WTC11 (cell line): ENCODE measurements around the gene LRRFIP1. TPM values are rescaled to one million over a fixed set of nuclear protein-coding genes. Genes with fewer than 3 reads are reported as not detected.
A peak's percentile ranks its signal among the peaks of the same experiment; 100 is the strongest.

Experiments
- ATAC-seq: fragments of 200-7000 bp; cut with Tn5 transposase; 2 replicates; pipeline ENCODE4 v1.10.0; 2021; ENCODE audit warnings: mild to moderate bottlenecking, moderate library complexity
- CTCF ChIA-PET: fragments of 300-600 bp; sonication (Branson Sonifier 250); formaldehyde crosslinking; loops from one replicate; lab custom pipeline; 2021; ENCODE audit warnings: antibody characterized with exemption; lab: Charles Lee
- POLR2A ChIA-PET: fragments of 350-600 bp; sonication (Branson Sonifier 250); formaldehyde crosslinking; loops from one replicate; lab custom pipeline; 2021; ENCODE audit warnings: antibody characterized with exemption; lab: Charles Lee
- DNase-seq: peaks from one replicate; pipeline ENCODE4 v3.0.0; 2021; ENCODE audit warnings: low spot score
- H3K27ac Mint-ChIP-seq: 2 replicates; pipeline ENCODE4 v1.8.0; 2021; ENCODE audit warnings: mixed read lengths
- H3K27me3 Mint-ChIP-seq: 2 replicates; pipeline ENCODE4 v1.8.0; 2021; ENCODE audit warnings: low read depth, mild to moderate bottlenecking, moderate library complexity, mixed read lengths
- H3K36me3 Mint-ChIP-seq: 2 replicates; pipeline ENCODE4 v1.8.0; 2021; ENCODE audit warnings: mixed read lengths
- H3K4me1 Mint-ChIP-seq: 2 replicates; pipeline ENCODE4 v1.8.0; 2022; ENCODE audit warnings: mixed read lengths
- H3K4me3 Mint-ChIP-seq: 2 replicates; pipeline ENCODE4 v1.8.0; 2021; ENCODE audit warnings: mild to moderate bottlenecking, moderate library complexity, mixed read lengths
- H3K9me3 Mint-ChIP-seq: 2 replicates; pipeline ENCODE4 v1.8.0; 2021; ENCODE audit warnings: mixed read lengths
- AR ChIP-seq: fragments of 250-450 bp; sonication (Bioruptor Pico); IDR thresholded peaks from 2 replicates; pipeline ENCODE4 v1.9.0; 2021; ENCODE audit warnings: mild to moderate bottlenecking
- ATF3 ChIP-seq: sonication (generic); formaldehyde crosslinking; conservative IDR thresholded peaks from 2 replicates; pipeline ENCODE4 v1.8.1; 2022; ENCODE audit warnings: mild to moderate bottlenecking, missing genetic modification reagents
- CREM ChIP-seq: sonication (generic); formaldehyde crosslinking; IDR thresholded peaks from 2 replicates; pipeline ENCODE4 v1.8.1; 2022; ENCODE audit warnings: mild to moderate bottlenecking, missing genetic modification reagents, moderate library complexity
- ELF4 ChIP-seq: sonication (generic); formaldehyde crosslinking; IDR thresholded peaks from 2 replicates; pipeline ENCODE4 v1.8.1; 2022; ENCODE audit warnings: low read depth, mild to moderate bottlenecking, moderate library complexity, missing genetic modification reagents
- ETV6 ChIP-seq: sonication (generic); formaldehyde crosslinking; IDR thresholded peaks from 2 replicates; pipeline ENCODE4 v1.8.1; 2022; ENCODE audit warnings: mild to moderate bottlenecking, missing genetic modification reagents
- FOXP4 ChIP-seq: sonication (generic); formaldehyde crosslinking; IDR thresholded peaks from 2 replicates; pipeline ENCODE4 v1.8.0; 2022; ENCODE audit warnings: mild to moderate bottlenecking, missing genetic modification reagents
- GABPB1 ChIP-seq: sonication (generic); formaldehyde crosslinking; IDR thresholded peaks from 2 replicates; pipeline ENCODE4 v1.8.1; 2023; ENCODE audit warnings: mild to moderate bottlenecking, missing genetic modification reagents
- HMGA2 ChIP-seq: fragments of 250-450 bp; sonication (Bioruptor Pico); IDR thresholded peaks from 2 replicates; pipeline ENCODE4 v1.4.0; 2021; ENCODE audit warnings: mild to moderate bottlenecking, moderate library complexity
- IRF1 ChIP-seq: sonication (generic); formaldehyde crosslinking; IDR thresholded peaks from 2 replicates; pipeline ENCODE4 v1.8.0; 2023; ENCODE audit warnings: missing genetic modification reagents
- MXD4 ChIP-seq: fragments of 250-450 bp; sonication (Bioruptor Pico); IDR thresholded peaks from 2 replicates; pipeline ENCODE4 v1.8.0; 2021; ENCODE audit warnings: mild to moderate bottlenecking, moderate library complexity, borderline replicate concordance
- NFATC4 ChIP-seq: fragments of 250-450 bp; sonication (Bioruptor Pico); IDR thresholded peaks from 2 replicates; pipeline ENCODE4 v1.9.0; 2021; ENCODE audit warnings: mild to moderate bottlenecking
- NFYB ChIP-seq: sonication (generic); formaldehyde crosslinking; conservative IDR thresholded peaks from 2 replicates; pipeline ENCODE4 v1.8.0; 2022; ENCODE audit warnings: low read depth, missing genetic modification reagents
- NR3C1 ChIP-seq: sonication (generic); formaldehyde crosslinking; conservative IDR thresholded peaks from 2 replicates; pipeline ENCODE4 v1.8.1; 2023; ENCODE audit warnings: low read depth, mild to moderate bottlenecking, missing genetic modification reagents
- PRDM15 ChIP-seq: sonication (generic); formaldehyde crosslinking; IDR thresholded peaks from 2 replicates; pipeline ENCODE4 v1.8.0; 2022; ENCODE audit warnings: missing genetic modification reagents
- SMAD4 ChIP-seq: sonication (generic); formaldehyde crosslinking; IDR thresholded peaks from 2 replicates; pipeline ENCODE4 v1.8.0; 2022; ENCODE audit warnings: mild to moderate bottlenecking, missing genetic modification reagents
- ZBTB21 ChIP-seq: sonication (generic); formaldehyde crosslinking; IDR thresholded peaks from 2 replicates; pipeline ENCODE4 v1.8.1; 2023; ENCODE audit warnings: mild to moderate bottlenecking, missing genetic modification reagents, borderline replicate concordance
- ZNF219 ChIP-seq: sonication (generic); formaldehyde crosslinking; IDR thresholded peaks from 2 replicates; pipeline ENCODE4 v1.8.0; 2023; ENCODE audit warnings: missing genetic modification reagents, mild to moderate bottlenecking, borderline replicate concordance
- ZNF317 ChIP-seq: sonication (generic); formaldehyde crosslinking; IDR thresholded peaks from 2 replicates; pipeline ENCODE4 v1.8.1; 2023; ENCODE audit warnings: low read depth, mild to moderate bottlenecking, moderate library complexity, missing genetic modification reagents, borderline replicate concordance
- ZNF396 ChIP-seq: fragments of 250-450 bp; sonication (Bioruptor Pico); IDR thresholded peaks from 2 replicates; pipeline ENCODE4 v1.8.0; 2021; ENCODE audit warnings: mild to moderate bottlenecking, moderate library complexity, borderline replicate concordance
- ZNF671 ChIP-seq: fragments of 250-450 bp; sonication (Bioruptor Pico); IDR thresholded peaks from 2 replicates; pipeline ENCODE4 v1.8.0; 2021; ENCODE audit warnings: mild to moderate bottlenecking
- total RNA-seq: library from RNA; stranded (reverse); gene quantifications from 3 replicates; pipeline ENCODE4 v1.2.3, GENCODE V29; 2021
- TF ChIP-seq, protein P1 (sequence below): sonication (generic); formaldehyde crosslinking; IDR thresholded peaks from 2 replicates; pipeline ENCODE4 v1.8.0; 2022; ENCODE audit warnings: mild to moderate bottlenecking, missing genetic modification reagents
- TF ChIP-seq, protein P2 (sequence below): sonication (generic); formaldehyde crosslinking; IDR thresholded peaks from 2 replicates; pipeline ENCODE4 v1.8.0; 2022; ENCODE audit warnings: mild to moderate bottlenecking, missing genetic modification reagents

LRRFIP1 gene
- total RNA-seq, 1 experiment from 2014 or later: 88.4 TPM

- no peak overlapping the region for H3K27ac Mint-ChIP-seq
- H3K27me3 Mint-ChIP-seq: peaks cover 35% of the 10 kb centered on the region
- peaks cover 42% of the 10 kb centered on the region for H3K4me1 Mint-ChIP-seq
- peaks cover 22% of the 10 kb centered on the region for H3K36me3 Mint-ChIP-seq
- peak overlapping the region; percentile 83 for H3K4me3 Mint-ChIP-seq
- DNase-seq (no peak), ATAC-seq (no peak)
- POLR2A ChIA-PET: no interaction called here
- TF ChIP-seq HMGA2 (no peak), NR3C1 (CRISPR knock-in tag) (no peak), FOXP4 (CRISPR knock-in tag) (no peak), CREM (CRISPR knock-in tag) (no peak), GABPB1 (CRISPR knock-in tag) (no peak), ZNF317 (CRISPR knock-in tag) (no peak), ZBTB21 (CRISPR knock-in tag) (no peak), ETV6 (CRISPR knock-in tag) (no peak), ZNF671 (CRISPR knock-in tag) (no peak)
- TF ChIP-seq, protein P1, sequence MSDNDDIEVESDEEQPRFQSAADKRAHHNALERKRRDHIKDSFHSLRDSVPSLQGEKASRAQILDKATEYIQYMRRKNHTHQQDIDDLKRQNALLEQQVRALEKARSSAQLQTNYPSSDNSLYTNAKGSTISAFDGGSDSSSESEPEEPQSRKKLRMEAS (CRISPR knock-in tag): no peak
- TF ChIP-seq, all 79 proteins: peak for 0
- peaks cover 5% of the 10 kb centered on the region for H3K9me3 Mint-ChIP-seq
- CTCF ChIA-PET: interaction anchor here (1.1 to 2.5 kb wide), 2 partner anchors 15 to 116 kb away, joined by 4 to 6 read pairs; no protein-coding TSS in a partner anchor
Measured at GRCh38 chr2:237629188-237629534, 1.8 kb downstream of the LRRFIP1 start.

DNA sequence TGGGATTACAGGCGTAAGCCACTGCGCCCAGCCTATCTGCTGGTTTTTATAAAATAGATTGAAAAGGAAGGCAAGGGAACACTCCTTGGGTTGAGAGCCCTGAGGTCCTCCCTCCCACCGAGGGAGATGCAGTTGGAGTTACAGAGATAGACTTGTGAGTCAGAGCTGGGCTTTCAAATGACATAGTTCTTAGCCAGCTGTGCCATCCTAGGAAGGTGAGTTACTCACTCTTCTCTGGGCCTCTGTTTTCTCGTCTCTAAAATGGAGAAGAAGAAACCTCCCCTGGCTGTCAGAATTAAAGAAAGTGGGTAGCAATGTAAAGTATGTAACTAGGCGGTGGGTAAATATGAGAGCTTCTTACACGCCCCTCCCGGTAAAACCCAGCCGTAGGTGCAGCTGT is 2.4 kb downstream of the LRRFIP1 start:
- H3K4me3 Mint-ChIP-seq: no peak overlapping the region
- peaks cover 28% of the 10 kb centered on the region for H3K36me3 Mint-ChIP-seq
- H3K9me3 Mint-ChIP-seq: peaks cover 11% of the 10 kb centered on the region
- POLR2A ChIA-PET: no interaction called here
- DNase-seq (no peak), ATAC-seq (no peak)
- no peak overlapping the region for H3K27ac Mint-ChIP-seq
- CTCF ChIA-PET: interaction anchor here (2.5 kb wide), 1 partner anchor 16 kb away, joined by 6 read pairs; no protein-coding TSS in a partner anchor
- peaks cover 34% of the 10 kb centered on the region for H3K27me3 Mint-ChIP-seq
- TF ChIP-seq IRF1 (no peak), ELF4 (CRISPR knock-in tag) (no peak), MXD4 (CRISPR knock-in tag) (no peak), AR (CRISPR knock-in tag) (no peak), NFATC4 (no peak), FOXP4 (CRISPR knock-in tag) (no peak), PRDM15 (CRISPR knock-in tag) (no peak), SMAD4 (CRISPR knock-in tag) (no peak), NR3C1 (CRISPR knock-in tag) (no peak), ZNF396 (CRISPR knock-in tag) (no peak), ZNF219 (CRISPR knock-in tag) (no peak), NFYB (CRISPR knock-in tag) (no peak), ATF3 (CRISPR knock-in tag) (no peak)
- TF ChIP-seq, protein P1 (CRISPR knock-in tag): no peak
- TF ChIP-seq, protein P2, sequence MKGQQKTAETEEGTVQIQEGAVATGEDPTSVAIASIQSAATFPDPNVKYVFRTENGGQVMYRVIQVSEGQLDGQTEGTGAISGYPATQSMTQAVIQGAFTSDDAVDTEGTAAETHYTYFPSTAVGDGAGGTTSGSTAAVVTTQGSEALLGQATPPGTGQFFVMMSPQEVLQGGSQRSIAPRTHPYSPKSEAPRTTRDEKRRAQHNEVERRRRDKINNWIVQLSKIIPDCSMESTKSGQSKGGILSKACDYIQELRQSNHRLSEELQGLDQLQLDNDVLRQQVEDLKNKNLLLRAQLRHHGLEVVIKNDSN (CRISPR knock-in tag): no peak
- H3K4me1 Mint-ChIP-seq: peaks cover 42% of the 10 kb centered on the region
